ENCODE data around the gene PDE4DIP.
"Not testable (repeated sequence)": the region's sequence is repeated elsewhere in the genome, so short reads cannot be mapped to it uniquely, and the experiment has no call there.

PDE4DIP gene

GRCh38 chr1:148997405-148997804, 153.2 kb downstream of the PDE4DIP start:
- H4K20me1 ChIP-seq (ENCODE audit: low read depth, low read length); H3F3A ChIP-seq (ENCODE audit: insufficient read depth); H3K9me3 ChIP-seq (ENCODE audit: insufficient read depth, low read length); H3K9ac ChIP-seq (ENCODE audit: low read length); H3K4me2 ChIP-seq (ENCODE audit: low read depth, low read length, poor library complexity, severe bottlenecking); H3K4me3 ChIP-seq (ENCODE audit: insufficient read depth, low read length, poor library complexity, severe bottlenecking); H3K79me2 ChIP-seq (ENCODE audit: insufficient read depth, low read length); H3K36me3 ChIP-seq (ENCODE audit: low read length); H3K27me3 ChIP-seq (ENCODE audit: low read length); H3K27ac ChIP-seq (ENCODE audit: low read depth, low read length); H3K9me2 ChIP-seq (replicated peaks; ENCODE audit: insufficient read depth, low read length); H2AFZ ChIP-seq (ENCODE audit: low read depth, low read length, severe bottlenecking): not testable (repeated sequence)

- H3F3A ChIP-seq (ENCODE audit: insufficient read depth); H3K9me3 ChIP-seq (ENCODE audit: insufficient read depth, low read length); H3K27me3 ChIP-seq (ENCODE audit: low read length); H3K4me2 ChIP-seq (ENCODE audit: low read depth, low read length, poor library complexity, severe bottlenecking); H3K79me2 ChIP-seq (ENCODE audit: insufficient read depth, low read length); H3K27ac ChIP-seq (ENCODE audit: low read depth, low read length); H3K4me3 ChIP-seq (ENCODE audit: insufficient read depth, low read length, poor library complexity, severe bottlenecking); H4K20me1 ChIP-seq (ENCODE audit: low read depth, low read length); H2AFZ ChIP-seq (ENCODE audit: low read depth, low read length, severe bottlenecking); H3K9ac ChIP-seq (ENCODE audit: low read length); H3K9me2 ChIP-seq (replicated peaks; ENCODE audit: insufficient read depth, low read length); H3K36me3 ChIP-seq (ENCODE audit: low read length): not testable (repeated sequence)
These were observed 158.4 kb downstream of the PDE4DIP start for GRCh38 chr1:149002664-149003063.

GRCh38 chr1:149008326-149008725, 164.1 kb downstream of the PDE4DIP start:
- H3K27me3 ChIP-seq (ENCODE audit: low read length); H3K4me2 ChIP-seq (ENCODE audit: low read depth, low read length, poor library complexity, severe bottlenecking); H3K36me3 ChIP-seq (ENCODE audit: low read length); H3K9me2 ChIP-seq (replicated peaks; ENCODE audit: insufficient read depth, low read length); H4K20me1 ChIP-seq (ENCODE audit: low read depth, low read length); H3K79me2 ChIP-seq (ENCODE audit: insufficient read depth, low read length); H3K4me3 ChIP-seq (ENCODE audit: insufficient read depth, low read length, poor library complexity, severe bottlenecking); H3K9me3 ChIP-seq (ENCODE audit: insufficient read depth, low read length); H3K27ac ChIP-seq (ENCODE audit: low read depth, low read length); H3K9ac ChIP-seq (ENCODE audit: low read length); H3F3A ChIP-seq (ENCODE audit: insufficient read depth); H2AFZ ChIP-seq (ENCODE audit: low read depth, low read length, severe bottlenecking): not testable (repeated sequence)

- H3K79me2 ChIP-seq (ENCODE audit: insufficient read depth, low read length); H2AFZ ChIP-seq (ENCODE audit: low read depth, low read length, severe bottlenecking); H3K27me3 ChIP-seq (ENCODE audit: low read length); H3K9ac ChIP-seq (ENCODE audit: low read length); H3K4me2 ChIP-seq (ENCODE audit: low read depth, low read length, poor library complexity, severe bottlenecking); H3K36me3 ChIP-seq (ENCODE audit: low read length); H3K9me3 ChIP-seq (ENCODE audit: insufficient read depth, low read length); H4K20me1 ChIP-seq (ENCODE audit: low read depth, low read length); H3K9me2 ChIP-seq (replicated peaks; ENCODE audit: insufficient read depth, low read length); H3F3A ChIP-seq (ENCODE audit: insufficient read depth); H3K4me3 ChIP-seq (ENCODE audit: insufficient read depth, low read length, poor library complexity, severe bottlenecking); H3K27ac ChIP-seq (ENCODE audit: low read depth, low read length): not testable (repeated sequence)
These were observed 164.5 kb downstream of the PDE4DIP start for GRCh38 chr1:149008769-149009168.

- not testable (repeated sequence) for H3F3A ChIP-seq (ENCODE audit: insufficient read depth); H3K9me3 ChIP-seq (ENCODE audit: insufficient read depth, low read length); H3K27me3 ChIP-seq (ENCODE audit: low read length); H3K36me3 ChIP-seq (ENCODE audit: low read length); H3K4me3 ChIP-seq (ENCODE audit: insufficient read depth, low read length, poor library complexity, severe bottlenecking); H3K9me2 ChIP-seq (replicated peaks; ENCODE audit: insufficient read depth, low read length); H3K27ac ChIP-seq (ENCODE audit: low read depth, low read length); H3K4me2 ChIP-seq (ENCODE audit: low read depth, low read length, poor library complexity, severe bottlenecking); H2AFZ ChIP-seq (ENCODE audit: low read depth, low read length, severe bottlenecking); H3K79me2 ChIP-seq (ENCODE audit: insufficient read depth, low read length); H4K20me1 ChIP-seq (ENCODE audit: low read depth, low read length); H3K9ac ChIP-seq (ENCODE audit: low read length)
These were observed 165.5 kb downstream of the PDE4DIP start for GRCh38 chr1:149009761-149010160.

GRCh38 chr1:149012599-149012998, 168.4 kb downstream of the PDE4DIP start:
- H3K9me3 ChIP-seq (ENCODE audit: insufficient read depth, low read length); H2AFZ ChIP-seq (ENCODE audit: low read depth, low read length, severe bottlenecking); H3K79me2 ChIP-seq (ENCODE audit: insufficient read depth, low read length); H3K27ac ChIP-seq (ENCODE audit: low read depth, low read length); H3K36me3 ChIP-seq (ENCODE audit: low read length); H3K27me3 ChIP-seq (ENCODE audit: low read length); H3K9me2 ChIP-seq (replicated peaks; ENCODE audit: insufficient read depth, low read length); H3K4me3 ChIP-seq (ENCODE audit: insufficient read depth, low read length, poor library complexity, severe bottlenecking); H4K20me1 ChIP-seq (ENCODE audit: low read depth, low read length); H3F3A ChIP-seq (ENCODE audit: insufficient read depth); H3K9ac ChIP-seq (ENCODE audit: low read length); H3K4me2 ChIP-seq (ENCODE audit: low read depth, low read length, poor library complexity, severe bottlenecking): not testable (repeated sequence)

- H3K27ac ChIP-seq (ENCODE audit: low read depth, low read length); H2AFZ ChIP-seq (ENCODE audit: low read depth, low read length, severe bottlenecking); H4K20me1 ChIP-seq (ENCODE audit: low read depth, low read length); H3K4me2 ChIP-seq (ENCODE audit: low read depth, low read length, poor library complexity, severe bottlenecking); H3K9me2 ChIP-seq (replicated peaks; ENCODE audit: insufficient read depth, low read length); H3K79me2 ChIP-seq (ENCODE audit: insufficient read depth, low read length); H3K9ac ChIP-seq (ENCODE audit: low read length); H3K27me3 ChIP-seq (ENCODE audit: low read length); H3K36me3 ChIP-seq (ENCODE audit: low read length); H3F3A ChIP-seq (ENCODE audit: insufficient read depth); H3K4me3 ChIP-seq (ENCODE audit: insufficient read depth, low read length, poor library complexity, severe bottlenecking); H3K9me3 ChIP-seq (ENCODE audit: insufficient read depth, low read length): not testable (repeated sequence)
These were observed 169.3 kb downstream of the PDE4DIP start for GRCh38 chr1:149013513-149013912.

- H3K9me3 ChIP-seq (ENCODE audit: insufficient read depth, low read length); H3F3A ChIP-seq (ENCODE audit: insufficient read depth); H2AFZ ChIP-seq (ENCODE audit: low read depth, low read length, severe bottlenecking); H4K20me1 ChIP-seq (ENCODE audit: low read depth, low read length); H3K4me3 ChIP-seq (ENCODE audit: insufficient read depth, low read length, poor library complexity, severe bottlenecking); H3K9ac ChIP-seq (ENCODE audit: low read length); H3K27me3 ChIP-seq (ENCODE audit: low read length); H3K4me2 ChIP-seq (ENCODE audit: low read depth, low read length, poor library complexity, severe bottlenecking); H3K79me2 ChIP-seq (ENCODE audit: insufficient read depth, low read length); H3K9me2 ChIP-seq (replicated peaks; ENCODE audit: insufficient read depth, low read length); H3K36me3 ChIP-seq (ENCODE audit: low read length); H3K27ac ChIP-seq (ENCODE audit: low read depth, low read length): not testable (repeated sequence)
These were observed 171.3 kb downstream of the PDE4DIP start for GRCh38 chr1:149015522-149015921.

Measured in SU-DHL-6 (cell line).